PC-3 (cell line): ENCODE measurements around the gene PLA2G2D.

ENCODE experiments used
- CTCF ChIP-seq: fragments of 300-600 bp; sonication (generic); conservative IDR thresholded peaks from 2 replicates; pipeline ENCODE4 v1.5.1; 2017; ENCODE audit warnings: antibody characterized with exemption, low read depth, mild to moderate bottlenecking, low read length
- EZH2phosphoT487 ChIP-seq: fragments of 300-600 bp; sonication (generic); IDR thresholded peaks from 2 replicates; pipeline ENCODE4 v1.6.1; 2018; ENCODE audit warnings: mild to moderate bottlenecking, antibody characterized with exemption, low read length, borderline replicate concordance

- TF ChIP-seq CTCF (no peak), EZH2phosphoT487 (no peak)
These were observed 44.0 kb downstream of the PLA2G2D start for GRCh38 chr1:20075345-20075744.
